OCI-LY7 (cell line): Measurements from ENCODE around the gene TMEM151B. TPM values are rescaled to one million over a fixed set of nuclear protein-coding genes. Genes with fewer than 3 reads are reported as not detected.
"Not testable (repeated sequence)": the region's sequence is repeated elsewhere in the genome, so short reads cannot be mapped to it uniquely, and the experiment has no call there.

ENCODE experiments used
- BruUV-seq: library from RNA; stranded (reverse); fragments of 400-500 nt; replicated peaks from 2 replicates; lab custom pipeline; 2021; lab: Mats Ljungman, UMichigan
- CTCF ChIA-PET: fragments of 300-600 bp; sonication (Branson Sonifier 250); formaldehyde crosslinking; loops from one replicate; lab custom pipeline; 2022; ENCODE audit warnings: antibody characterized with exemption; ENCODE audit not compliant: unreplicated experiment; lab: Charles Lee
- POLR2A ChIA-PET: fragments of 300-600 bp; sonication (Branson Sonifier 250); formaldehyde crosslinking; loops from one replicate; lab custom pipeline; 2022; ENCODE audit warnings: antibody characterized with exemption; lab: Charles Lee
- DNase-seq: peaks from one replicate; pipeline ENCODE4 v3.0.0-alpha.2; 2015; ENCODE audit warnings: low spot score
- H2AFZ ChIP-seq: fragments of 200-600 bp; sonication (generic), shearing (Covaris generic); 2 replicates; pipeline ENCODE4 v1.6.1; 2014; ENCODE audit warnings: mild to moderate bottlenecking, antibody characterized with exemption, low read length, moderate library complexity
- H3K27ac ChIP-seq: fragments of 200-600 bp; sonication (generic); 2 replicates; pipeline ENCODE4 v1.5.1; 2014; ENCODE audit warnings: mixed run types, low read depth, mild to moderate bottlenecking, moderate library complexity, low read length, inconsistent platforms; ENCODE audit not compliant: poor library complexity, severe bottlenecking
- H3K36me3 ChIP-seq: fragments of 200-600 bp; sonication (generic); 2 replicates; pipeline ENCODE4 v1.6.1; 2014; ENCODE audit warnings: mild to moderate bottlenecking, antibody characterized with exemption, low read length, moderate library complexity, mixed read lengths; ENCODE audit not compliant: insufficient read depth
- H3K4me1 ChIP-seq: fragments of 200-600 bp; sonication (generic); 2 replicates; pipeline ENCODE4 v1.5.1; 2014; ENCODE audit warnings: mild to moderate bottlenecking, low read length; ENCODE audit not compliant: insufficient read depth, poor library complexity, severe bottlenecking
- H3K4me2 ChIP-seq: fragments of 200-600 bp; sonication (generic); 2 replicates; pipeline ENCODE4 v1.6.1; 2014; ENCODE audit warnings: mild to moderate bottlenecking, low read length
- H3K4me3 ChIP-seq: fragments of 200-600 bp; sonication (generic); 2 replicates; pipeline ENCODE4 v1.5.1; 2014; ENCODE audit warnings: mild to moderate bottlenecking, low read depth, low read length; ENCODE audit not compliant: poor library complexity, severe bottlenecking
- H3K79me2 ChIP-seq: fragments of 200-600 bp; sonication (generic); 2 replicates; pipeline ENCODE4 v1.6.1; 2016; ENCODE audit warnings: low read depth, mild to moderate bottlenecking, low read length, moderate library complexity, mixed read lengths; ENCODE audit not compliant: insufficient read depth
- H3K9me2 ChIP-seq: fragments of 200-600 bp; sonication (generic); 2 replicates; pipeline ENCODE4 v1.6.1; 2016; ENCODE audit warnings: mild to moderate bottlenecking, low read length, mixed read lengths; ENCODE audit not compliant: insufficient read depth
- H3K9me3 ChIP-seq: fragments of 200-600 bp; sonication (generic); 2 replicates; pipeline ENCODE4 v1.6.1; 2014; ENCODE audit warnings: mild to moderate bottlenecking, mixed run types, low read length, mixed read lengths
- H4K20me1 ChIP-seq: fragments of 200-600 bp; sonication (generic); 2 replicates; pipeline ENCODE4 v1.6.1; 2014; ENCODE audit warnings: mild to moderate bottlenecking, antibody characterized with exemption, low read length, moderate library complexity, mixed read lengths; ENCODE audit not compliant: insufficient read depth
- EZH2phosphoT487 ChIP-seq: fragments of 200-600 bp; sonication (generic); IDR thresholded peaks from 2 replicates; pipeline ENCODE4 v1.6.1; 2018; ENCODE audit warnings: low read depth, borderline replicate concordance, mild to moderate bottlenecking, mixed run types, antibody characterized with exemption, low read length, moderate library complexity, mixed read lengths
- intact Hi-C: fragments of 100-400 bp; cut with micrococcal nuclease; formaldehyde crosslinking; loops from one replicate; pipeline ENCODE4 v1.10.0; 2022; ENCODE audit not compliant: unreplicated experiment
- total RNA-seq, 2 experiments: library from RNA; depleted of rRNA in 1 of 2; stranded (reverse); fragments of >200 nt in 1 of 2; shearing (Covaris generic) in 1 of 2; gene quantifications; 2 replicates each; pipeline ENCODE4 v1.2.3, GENCODE V29; 2014 to 2022
- TF ChIP-seq, protein P1 (sequence below): fragments of 200-600 bp; sonication (generic); conservative IDR thresholded peaks from 2 replicates; pipeline ENCODE4 v1.5.1; 2014; ENCODE audit warnings: mild to moderate bottlenecking, antibody characterized with exemption, low read length, moderate library complexity, mixed read lengths

TMEM151B gene
- total RNA-seq, 2 experiments from 2014 or later: 0.15 TPM; not detected in 1

DNA sequence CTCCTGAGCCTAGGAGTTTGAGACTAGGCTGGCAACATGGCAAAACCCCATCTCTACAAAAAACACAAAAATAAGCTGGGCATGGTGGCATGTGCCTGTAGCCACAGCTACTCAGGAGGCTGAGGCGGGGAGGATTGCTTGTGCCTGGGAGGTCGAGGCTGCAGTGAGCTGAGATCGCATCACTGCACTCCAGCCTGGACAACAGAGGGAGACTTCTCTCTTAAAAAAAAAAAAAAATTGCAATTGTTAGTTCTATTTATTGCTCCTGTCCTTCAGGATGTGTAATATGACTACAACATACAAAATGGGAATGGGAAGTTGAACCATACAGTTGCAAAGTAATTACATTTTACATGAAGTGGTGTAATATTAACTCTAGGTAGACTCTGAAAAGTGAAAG, 51.0 kb downstream of the TMEM151B start:
- no peaks in the 10 kb centered on the region for H3K9me2 ChIP-seq
- no peaks in the 10 kb centered on the region for H3K36me3 ChIP-seq
- TF ChIP-seq, protein P1, sequence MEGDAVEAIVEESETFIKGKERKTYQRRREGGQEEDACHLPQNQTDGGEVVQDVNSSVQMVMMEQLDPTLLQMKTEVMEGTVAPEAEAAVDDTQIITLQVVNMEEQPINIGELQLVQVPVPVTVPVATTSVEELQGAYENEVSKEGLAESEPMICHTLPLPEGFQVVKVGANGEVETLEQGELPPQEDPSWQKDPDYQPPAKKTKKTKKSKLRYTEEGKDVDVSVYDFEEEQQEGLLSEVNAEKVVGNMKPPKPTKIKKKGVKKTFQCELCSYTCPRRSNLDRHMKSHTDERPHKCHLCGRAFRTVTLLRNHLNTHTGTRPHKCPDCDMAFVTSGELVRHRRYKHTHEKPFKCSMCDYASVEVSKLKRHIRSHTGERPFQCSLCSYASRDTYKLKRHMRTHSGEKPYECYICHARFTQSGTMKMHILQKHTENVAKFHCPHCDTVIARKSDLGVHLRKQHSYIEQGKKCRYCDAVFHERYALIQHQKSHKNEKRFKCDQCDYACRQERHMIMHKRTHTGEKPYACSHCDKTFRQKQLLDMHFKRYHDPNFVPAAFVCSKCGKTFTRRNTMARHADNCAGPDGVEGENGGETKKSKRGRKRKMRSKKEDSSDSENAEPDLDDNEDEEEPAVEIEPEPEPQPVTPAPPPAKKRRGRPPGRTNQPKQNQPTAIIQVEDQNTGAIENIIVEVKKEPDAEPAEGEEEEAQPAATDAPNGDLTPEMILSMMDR: no peak
- TF ChIP-seq EZH2phosphoT487: no peak
- no peaks in the 10 kb centered on the region for H4K20me1 ChIP-seq
- BruUV-seq: no TSS peak
- no peaks in the 10 kb centered on the region for H3K79me2 ChIP-seq
- H3K9me3 ChIP-seq: no peaks in the 10 kb centered on the region
- no peak overlapping the region for H2AFZ ChIP-seq
- POLR2A ChIA-PET: interaction anchor here (0.6 kb wide), 1 partner anchor 57 kb away, joined by 3 read pairs; no protein-coding TSS in a partner anchor
- CTCF ChIA-PET: no interaction called here
- DNase-seq: no peak
- no peak overlapping the region for H3K4me3 ChIP-seq
- H3K27ac ChIP-seq: no peak overlapping the region
- intact Hi-C loops: no loop called here
- no peak overlapping the region for H3K4me2 ChIP-seq
- no peaks in the 10 kb centered on the region for H3K4me1 ChIP-seq

DNA sequence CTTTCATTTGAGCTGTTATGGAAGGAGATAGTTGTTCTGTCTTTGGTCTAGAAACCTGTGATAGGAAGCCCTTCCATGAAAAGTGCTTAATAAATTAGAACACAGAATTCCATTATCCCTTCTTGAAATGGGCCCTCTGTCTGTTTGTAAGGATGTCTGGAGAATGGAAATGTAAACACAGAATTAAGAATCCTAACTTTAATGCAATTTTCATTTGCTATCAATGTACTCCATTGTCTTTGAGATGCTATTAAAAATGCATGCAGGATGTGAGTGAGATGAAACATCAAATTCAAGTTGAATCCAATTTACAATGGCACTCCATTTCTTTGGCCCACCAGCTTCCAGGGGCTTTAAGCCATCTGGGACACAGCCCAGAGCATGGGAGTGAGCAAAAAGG, 56.8 kb downstream of the TMEM151B start:
- CTCF ChIA-PET: no interaction called here
- Histone ChIP-seq H4K20me1 (no peaks in the 10 kb centered on the region), H3K9me2 (no peaks in the 10 kb centered on the region), H3K4me2 (no peak overlapping the region), H3K79me2 (no peaks in the 10 kb centered on the region), H2AFZ (no peak overlapping the region), H3K9me3 (no peaks in the 10 kb centered on the region), H3K36me3 (no peaks in the 10 kb centered on the region), H3K4me1 (no peaks in the 10 kb centered on the region), H3K4me3 (no peak overlapping the region), H3K27ac (no peak overlapping the region)
- no peak for TF ChIP-seq EZH2phosphoT487
- TF ChIP-seq, protein P1: no peak
- intact Hi-C loops: no loop called here
- POLR2A ChIA-PET: interaction anchor here (1.1 kb wide), 1 partner anchor 172 kb away, joined by 3 read pairs; no protein-coding TSS in a partner anchor
- no TSS peak for BruUV-seq
- no peak for DNase-seq

DNA sequence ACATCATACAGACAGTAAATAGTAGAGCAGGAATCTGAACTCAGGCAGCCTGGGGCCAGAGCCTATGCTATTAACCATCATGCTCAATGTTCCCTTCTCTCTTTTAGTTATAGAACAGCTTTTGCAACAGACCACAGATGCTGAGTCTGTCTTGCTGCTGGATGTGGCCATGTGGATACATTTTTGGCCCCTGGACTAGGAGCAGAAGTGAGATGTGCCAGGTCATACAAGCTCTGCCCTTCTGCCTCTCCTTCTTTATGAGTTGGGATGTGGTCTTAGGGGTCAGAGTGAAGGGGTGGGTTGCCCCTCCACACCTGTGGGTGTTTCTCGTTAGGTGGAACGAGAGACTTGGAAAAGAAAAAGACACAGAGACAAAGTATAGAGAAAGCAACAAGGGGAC, 57.5 kb downstream of the TMEM151B start:
- Histone ChIP-seq H2AFZ (no peak overlapping the region), H3K4me3 (no peak overlapping the region), H3K4me1 (no peaks in the 10 kb centered on the region), H3K4me2 (no peak overlapping the region), H3K79me2 (no peaks in the 10 kb centered on the region), H3K27ac (no peak overlapping the region), H4K20me1 (no peaks in the 10 kb centered on the region), H3K9me2 (no peaks in the 10 kb centered on the region), H3K36me3 (no peaks in the 10 kb centered on the region), H3K9me3 (no peaks in the 10 kb centered on the region)
- POLR2A ChIA-PET: no interaction called here
- BruUV-seq: no TSS peak
- intact Hi-C loops: no loop called here
- DNase-seq: no peak
- CTCF ChIA-PET: no interaction called here
- TF ChIP-seq, protein P1: no peak
- TF ChIP-seq EZH2phosphoT487: no peak

DNA sequence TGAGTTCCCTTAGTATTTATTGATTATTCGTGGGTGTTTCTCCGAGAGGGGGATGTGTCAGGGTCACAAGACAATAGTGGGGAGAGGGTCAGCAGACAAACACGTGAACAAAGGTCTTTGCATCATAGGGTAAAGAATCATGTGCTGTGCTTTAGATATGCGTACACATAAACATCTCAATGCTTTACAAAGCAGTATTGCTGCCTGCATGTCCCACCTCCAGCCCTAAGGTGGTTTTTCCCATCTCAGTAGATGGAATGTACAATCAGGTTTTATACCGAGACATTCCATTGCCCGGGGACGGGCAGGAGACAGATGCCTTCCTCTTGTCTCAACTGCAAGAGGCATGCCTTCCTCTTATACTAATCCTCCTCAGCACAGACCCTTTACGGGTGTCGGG, 58.0 kb downstream of the TMEM151B start:
- H3K9me2 ChIP-seq, H3K4me2 ChIP-seq, H3K27ac ChIP-seq, intact Hi-C loops, BruUV-seq, H3K9me3 ChIP-seq, DNase-seq, H3K4me3 ChIP-seq, H2AFZ ChIP-seq, H3K4me1 ChIP-seq, H4K20me1 ChIP-seq, H3K36me3 ChIP-seq, CTCF ChIA-PET, H3K79me2 ChIP-seq: not testable (repeated sequence)
- POLR2A ChIA-PET: interaction anchor here (1.3 kb wide), 1 partner anchor 32 kb away, joined by 4 read pairs; no protein-coding TSS in a partner anchor
